Natural killer cell treated with Interleukin-12 subunit alpha and Interleukin-12 subunit beta and Interleukin-15 and Interleukin-18, amount 100 ng/mL, for 72 hours (primary cell): ENCODE results near the gene RBMS2. TPM values are rescaled to one million over a fixed set of nuclear protein-coding genes. Genes with fewer than 3 reads are reported as not detected.
"Not testable (repeated sequence)": the region's sequence is repeated elsewhere in the genome, so short reads cannot be mapped to it uniquely, and the experiment has no call there.

Experiments
- ATAC-seq, 2 donors: fragments of 150-1000 bp; cut with Tn5 transposase in 1 of 2; sonication (Bioruptor Pico), chemical (Tn5 transposase) in 1 of 2; 2 replicates each; pipeline ENCODE4 v1.10.0; 2021
- DNase-seq: peaks from one replicate; pipeline ENCODE4 v3.0.0; 2022; ENCODE audit warnings: low spot score
- H3K27ac Mint-ChIP-seq, 2 donors: 1 replicate in 1 of 2; 2 replicates in 1 of 2; pipeline ENCODE4 v1.8.0; 2022; ENCODE audit warnings: mixed read lengths in 2 of 2, mild to moderate bottlenecking in 1 of 2, moderate library complexity in 1 of 2
- H3K27me3 Mint-ChIP-seq, 2 donors: 1 replicate in 1 of 2; 2 replicates in 1 of 2; pipeline ENCODE4 v1.8.0; 2022; ENCODE audit warnings: mixed read lengths in 2 of 2
- H3K36me3 Mint-ChIP-seq: one replicate; pipeline ENCODE4 v1.8.0; 2022; ENCODE audit warnings: mixed read lengths
- H3K4me1 Mint-ChIP-seq, 2 donors: 1 replicate in 1 of 2; 2 replicates in 1 of 2; pipeline ENCODE4 v1.8.0; 2022; ENCODE audit warnings: low read depth in 2 of 2, mixed read lengths in 2 of 2, mild to moderate bottlenecking in 1 of 2
- H3K4me3 Mint-ChIP-seq: one replicate; pipeline ENCODE4 v1.8.0; 2022; ENCODE audit warnings: mixed read lengths
- H3K9me3 Mint-ChIP-seq: 2 replicates; pipeline ENCODE4 v1.8.0; 2022; ENCODE audit warnings: mixed read lengths
- total RNA-seq, 2 donors: library from RNA; stranded (reverse); gene quantifications; one replicate each; pipeline ENCODE4 v1.2.3, GENCODE V29; 2022

Gene RBMS2, protein sequence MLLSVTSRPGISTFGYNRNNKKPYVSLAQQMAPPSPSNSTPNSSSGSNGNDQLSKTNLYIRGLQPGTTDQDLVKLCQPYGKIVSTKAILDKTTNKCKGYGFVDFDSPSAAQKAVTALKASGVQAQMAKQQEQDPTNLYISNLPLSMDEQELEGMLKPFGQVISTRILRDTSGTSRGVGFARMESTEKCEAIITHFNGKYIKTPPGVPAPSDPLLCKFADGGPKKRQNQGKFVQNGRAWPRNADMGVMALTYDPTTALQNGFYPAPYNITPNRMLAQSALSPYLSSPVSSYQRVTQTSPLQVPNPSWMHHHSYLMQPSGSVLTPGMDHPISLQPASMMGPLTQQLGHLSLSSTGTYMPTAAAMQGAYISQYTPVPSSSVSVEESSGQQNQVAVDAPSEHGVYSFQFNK
- 1 to 10 TPM; 1.5 to 2.9 TPM for total RNA-seq

DNA sequence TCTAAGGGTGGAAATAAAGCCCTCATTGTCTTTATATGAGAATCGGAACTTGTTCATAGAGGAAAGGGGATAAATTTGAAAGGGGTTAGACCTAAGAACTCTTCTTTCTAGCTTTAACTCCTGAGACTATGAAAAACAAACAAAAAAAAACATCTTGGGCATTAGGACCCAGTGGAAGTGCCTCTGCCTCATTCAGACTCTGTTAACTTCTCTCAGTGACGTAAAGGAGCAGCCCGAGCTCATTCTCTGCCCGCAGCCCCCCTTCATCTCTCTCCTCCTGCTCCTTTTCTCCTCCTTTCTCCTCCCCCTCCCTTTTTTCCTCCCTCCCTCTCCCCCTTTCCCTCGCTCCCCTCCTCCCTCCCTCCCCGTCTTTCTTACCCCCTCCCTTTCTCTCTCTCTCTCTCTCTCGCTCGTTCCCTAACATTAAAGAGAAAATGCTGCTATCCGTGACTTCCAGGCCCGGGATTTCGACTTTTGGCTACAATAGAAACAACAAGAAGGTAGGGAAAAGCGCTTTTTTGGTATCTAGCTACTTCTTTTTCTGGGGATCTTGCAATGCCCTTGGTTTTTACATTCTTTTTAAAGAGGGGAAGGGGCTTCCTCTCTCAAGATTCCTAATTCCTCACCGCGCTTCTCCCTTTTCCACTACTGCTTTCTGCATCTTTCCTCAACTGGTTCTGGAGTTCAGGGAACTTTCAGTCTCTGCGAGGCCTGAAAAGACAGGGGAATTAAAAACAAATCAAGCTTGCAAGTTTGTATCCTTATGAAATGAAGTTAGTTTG lies at the start of gene RBMS2:
RBMS2 (plus strand) TSS at position 231 of the 782 bp plus-strand sequence; CDS start at position 435, 204 bp downstream.
- Mint-ChIP-seq H3K4me3 (peak within 1 kb of the TSS; percentile 80), H3K4me1 (peaks cover 21 to 30% of the 10 kb centered on the region in 2 donors), H3K27me3 (no peaks in the 10 kb centered on the region), H3K36me3 (no peaks in the 10 kb centered on the region), H3K9me3 (no peaks in the 10 kb centered on the region), H3K27ac (peak within 1 kb of the TSS; percentile 33 to 50)
- DNase-seq (no peak), ATAC-seq (peak; percentile 63 to 77)

DNA sequence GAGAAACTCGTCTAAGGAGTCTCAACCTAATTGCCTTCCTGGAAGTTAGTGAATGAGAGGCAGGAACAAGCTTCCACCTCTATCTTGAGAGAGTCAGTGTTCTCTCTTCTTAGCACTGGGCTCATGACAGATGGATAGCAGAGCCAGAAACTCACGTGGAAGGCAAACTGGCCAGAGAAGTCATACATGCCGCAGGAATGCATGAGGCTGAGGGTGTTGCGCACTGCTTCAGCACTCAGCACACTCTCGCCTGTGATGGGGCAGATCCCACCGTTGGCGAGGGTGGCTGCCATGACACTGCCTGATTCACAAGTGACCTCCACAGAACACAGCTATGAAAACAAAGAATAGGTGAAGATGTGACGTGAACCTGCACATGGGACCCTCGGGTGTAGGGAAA lies 47.2 kb upstream of the RBMS2 start:
- Mint-ChIP-seq H3K36me3 (no peaks in the 10 kb centered on the region), H3K27me3 (no peaks in the 10 kb centered on the region), H3K27ac (no peak overlapping the region), H3K9me3 (no peaks in the 10 kb centered on the region), H3K4me3 (no peak overlapping the region), H3K4me1 (peaks cover 7 to 17% of the 10 kb centered on the region in 2 donors)
- DNase-seq (no peak), ATAC-seq (no peak)

DNA sequence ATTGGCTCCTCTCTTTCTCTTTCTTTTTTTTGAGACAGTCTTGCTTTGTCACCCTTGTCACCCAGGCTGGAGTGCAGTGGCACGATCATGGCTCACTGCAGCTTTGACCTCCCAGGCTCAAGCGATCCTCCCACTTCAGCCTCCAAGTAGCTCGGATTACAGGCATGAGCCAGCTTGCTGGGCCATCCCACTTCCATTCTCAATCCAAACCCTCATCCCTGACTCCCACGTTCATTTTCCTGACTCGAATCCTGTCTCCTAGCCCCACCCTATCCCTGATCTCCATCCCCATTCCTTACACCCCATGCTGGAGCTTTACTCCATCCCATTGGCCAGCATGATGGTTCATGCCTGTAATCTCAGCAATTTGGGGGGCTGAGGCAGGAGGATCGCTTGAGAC lies 45.5 kb upstream of the RBMS2 start:
- Mint-ChIP-seq H3K4me1 (peaks cover 10 to 13% of the 10 kb centered on the region in 2 donors), H3K27ac (peak overlapping the region in 1 of 2 donors; percentile 42), H3K27me3 (no peaks in the 10 kb centered on the region), H3K36me3 (no peaks in the 10 kb centered on the region), H3K9me3 (no peaks in the 10 kb centered on the region), H3K4me3 (no peak overlapping the region)
- DNase-seq (no peak), ATAC-seq (no peak)

DNA sequence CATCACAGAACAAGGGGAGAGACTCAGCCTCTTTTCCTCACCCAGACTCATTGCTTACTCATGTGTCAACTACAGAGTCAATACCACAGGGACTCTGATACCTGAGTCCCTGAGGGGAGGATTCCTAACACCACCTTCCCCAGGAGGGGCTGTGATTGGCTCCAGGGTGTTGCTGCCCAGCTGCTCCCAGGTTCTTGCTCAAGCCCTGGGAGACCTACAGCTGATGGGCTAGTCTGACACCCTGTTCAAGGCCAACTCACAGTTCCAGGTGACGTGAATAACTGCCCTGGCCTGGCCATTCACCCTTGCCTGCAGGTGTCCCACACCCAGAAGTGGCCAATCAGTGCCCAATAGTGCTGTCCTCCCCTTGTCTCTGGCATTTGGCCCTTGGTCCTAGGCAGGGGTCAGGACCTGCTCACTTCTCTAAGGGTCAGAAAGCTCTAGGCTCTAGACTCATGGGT lies 44.6 kb upstream of the RBMS2 start:
- no peaks in the 10 kb centered on the region for H3K27me3 Mint-ChIP-seq
- no peaks in the 10 kb centered on the region for H3K9me3 Mint-ChIP-seq
- H3K4me3 Mint-ChIP-seq, result no peak overlapping the region
- DNase-seq (no peak), ATAC-seq (peak; percentile 32 to 34)
- H3K27ac Mint-ChIP-seq, result peak overlapping the region in 1 of 2 donors; percentile 73
- H3K4me1 Mint-ChIP-seq, result peaks cover 10 to 13% of the 10 kb centered on the region in 2 donors
- no peaks in the 10 kb centered on the region for H3K36me3 Mint-ChIP-seq

DNA sequence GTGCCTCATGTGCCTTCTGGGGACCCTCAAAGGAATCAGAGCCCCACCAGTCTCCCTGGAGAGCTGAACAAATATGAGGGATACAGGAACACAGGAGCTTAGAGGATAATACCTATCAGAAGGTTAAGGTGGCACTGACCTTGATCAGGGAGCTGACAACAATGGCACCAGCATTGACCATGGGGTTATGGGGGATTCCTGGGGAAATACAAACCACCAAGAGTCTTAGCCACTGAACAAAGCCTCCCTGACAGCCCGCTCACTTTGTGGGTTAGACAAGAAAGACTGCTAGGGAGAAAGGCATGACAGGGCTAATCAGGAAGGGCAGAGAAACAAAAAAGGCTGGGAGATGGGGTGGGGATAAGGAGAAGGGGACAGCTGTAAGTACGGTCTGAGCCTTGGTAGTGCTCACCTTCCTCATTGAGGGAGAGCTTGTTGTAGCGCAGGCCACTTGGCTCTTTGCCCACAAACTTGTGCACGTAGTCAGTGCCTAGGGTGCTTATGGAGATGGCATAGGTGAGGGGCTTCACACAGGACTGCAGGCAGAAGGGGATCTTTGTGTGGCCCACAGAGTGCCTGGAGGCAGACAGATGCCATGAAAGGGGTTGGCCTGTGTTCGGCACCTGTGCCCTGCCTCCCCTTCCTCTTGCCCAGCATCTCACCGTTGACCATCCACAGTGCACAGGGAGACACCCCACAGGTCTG lies 43.9 kb upstream of the RBMS2 start:
- Mint-ChIP-seq H3K27me3 (no peaks in the 10 kb centered on the region), H3K27ac (peak overlapping the region in 1 of 2 donors; percentile 73), H3K4me3 (no peak overlapping the region), H3K36me3 (no peaks in the 10 kb centered on the region), H3K4me1 (peaks cover 10 to 13% of the 10 kb centered on the region in 2 donors), H3K9me3 (no peaks in the 10 kb centered on the region)
- DNase-seq (no peak), ATAC-seq (peak in 1 of 2 donors; percentile 12)

DNA sequence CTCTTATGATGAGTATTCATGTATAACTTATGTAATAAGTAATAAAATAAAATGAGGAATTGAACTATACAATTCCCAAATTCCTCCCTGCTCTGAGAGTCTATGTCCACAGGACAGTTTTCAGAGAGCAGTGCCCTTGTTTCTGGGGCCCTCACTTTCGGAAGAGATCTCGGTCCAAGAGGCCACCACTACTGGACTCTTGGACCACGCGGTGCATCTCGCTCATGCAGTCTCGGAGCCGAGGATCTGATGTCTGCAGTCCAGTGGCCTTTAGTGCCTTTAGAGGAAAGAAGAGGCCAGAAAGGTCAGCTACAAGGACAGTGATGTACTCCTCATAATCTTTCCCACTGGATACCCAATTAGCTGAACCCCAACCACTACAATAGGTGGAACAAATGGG lies 42.0 kb upstream of the RBMS2 start:
- Mint-ChIP-seq H3K27ac (no peak overlapping the region), H3K9me3 (no peaks in the 10 kb centered on the region), H3K4me1 (peaks cover 10 to 13% of the 10 kb centered on the region in 2 donors), H3K27me3 (no peaks in the 10 kb centered on the region), H3K36me3 (no peaks in the 10 kb centered on the region), H3K4me3 (no peak overlapping the region)
- ATAC-seq, result no peak
- DNase-seq, result no peak

DNA sequence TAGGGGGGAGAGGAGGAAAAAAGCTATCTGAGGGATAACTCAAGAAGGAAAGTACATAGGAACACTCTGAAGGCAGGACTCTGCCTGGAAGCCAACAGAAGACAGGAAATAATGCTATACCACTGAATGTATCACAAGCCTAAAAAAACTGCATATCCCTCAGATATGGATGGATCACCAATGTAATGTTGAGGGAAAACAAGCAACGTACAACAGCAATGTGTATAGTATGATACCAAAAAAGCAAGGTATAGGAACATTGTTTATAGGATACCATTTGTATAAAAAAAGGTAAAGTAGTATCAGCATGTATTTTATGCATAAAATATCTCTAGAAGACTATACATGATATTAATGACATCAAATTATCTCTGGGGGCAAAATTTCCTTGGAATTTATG lies 37.1 kb upstream of the RBMS2 start:
- Mint-ChIP-seq H3K36me3 (no peaks in the 10 kb centered on the region), H3K27ac (no peak overlapping the region), H3K4me3 (no peak overlapping the region), H3K9me3 (no peaks in the 10 kb centered on the region), H3K27me3 (peaks cover 9 to 18% of the 10 kb centered on the region in 2 donors), H3K4me1 (peaks cover 18 to 26% of the 10 kb centered on the region in 2 donors)
- DNase-seq (no peak), ATAC-seq (no peak)

DNA sequence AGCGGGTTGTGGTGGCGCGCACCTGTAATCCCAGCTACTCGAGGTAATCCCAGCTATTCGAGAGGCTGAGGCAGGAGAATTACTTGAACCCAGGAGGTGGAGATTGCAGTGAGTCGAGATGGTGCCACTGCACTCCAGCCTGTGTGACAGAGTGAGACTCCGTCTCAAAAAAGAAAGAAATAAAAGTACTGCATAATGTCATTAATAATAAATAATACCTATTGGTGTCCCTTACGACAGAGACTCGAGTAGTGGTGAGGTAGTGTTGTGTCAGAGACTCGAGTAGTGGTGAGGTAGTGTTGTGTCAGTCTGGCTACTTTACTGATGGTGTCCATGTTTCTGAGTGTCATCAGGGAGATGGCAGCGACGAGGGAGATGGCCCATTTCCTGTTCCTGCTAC lies 34.9 kb upstream of the RBMS2 start:
- DNase-seq (no peak), ATAC-seq (no peak)
- Mint-ChIP-seq H3K4me3 (no peak overlapping the region), H3K27ac (no peak overlapping the region), H3K9me3 (no peaks in the 10 kb centered on the region), H3K36me3 (no peaks in the 10 kb centered on the region), H3K4me1 (peaks cover 12 to 16% of the 10 kb centered on the region in 2 donors), H3K27me3 (peaks cover 23 to 32% of the 10 kb centered on the region in 2 donors)

DNA sequence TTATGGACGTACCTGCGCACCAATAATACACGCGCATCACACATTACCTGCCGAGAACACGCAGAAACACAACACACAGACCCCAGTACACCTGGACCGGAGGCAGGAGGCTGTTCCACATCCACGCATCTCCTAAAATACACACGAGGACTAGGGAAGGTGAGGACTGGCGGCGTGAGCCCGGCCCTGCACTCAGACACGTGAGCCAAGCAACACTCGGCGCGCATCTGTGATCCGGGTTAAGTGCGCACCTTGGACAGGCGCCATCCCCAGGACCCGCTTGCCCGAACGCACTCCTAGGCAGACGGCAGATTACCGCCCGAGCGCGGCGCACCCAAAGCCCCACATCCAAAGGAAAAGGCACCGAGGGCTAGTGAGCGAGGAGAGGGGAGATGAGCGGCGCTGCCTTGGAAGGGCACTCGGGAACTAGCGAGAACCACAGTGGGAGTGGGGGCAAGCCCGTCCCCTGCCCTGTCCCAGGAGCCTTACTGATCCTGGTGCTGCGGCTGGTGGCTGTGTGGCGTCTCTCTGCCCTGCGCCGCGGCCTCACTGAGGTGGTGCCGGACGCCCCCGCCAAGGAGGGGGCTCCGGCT lies 34.1 kb upstream of the RBMS2 start:
- Mint-ChIP-seq H3K4me1 (peaks cover 12 to 16% of the 10 kb centered on the region in 2 donors), H3K4me3 (peak overlapping the region; percentile 85), H3K36me3 (no peaks in the 10 kb centered on the region), H3K27me3 (peaks cover 25 to 32% of the 10 kb centered on the region in 2 donors), H3K9me3 (no peaks in the 10 kb centered on the region), H3K27ac (no peak overlapping the region)
- ATAC-seq (peak; percentile 5 to 57), DNase-seq (no peak)

DNA sequence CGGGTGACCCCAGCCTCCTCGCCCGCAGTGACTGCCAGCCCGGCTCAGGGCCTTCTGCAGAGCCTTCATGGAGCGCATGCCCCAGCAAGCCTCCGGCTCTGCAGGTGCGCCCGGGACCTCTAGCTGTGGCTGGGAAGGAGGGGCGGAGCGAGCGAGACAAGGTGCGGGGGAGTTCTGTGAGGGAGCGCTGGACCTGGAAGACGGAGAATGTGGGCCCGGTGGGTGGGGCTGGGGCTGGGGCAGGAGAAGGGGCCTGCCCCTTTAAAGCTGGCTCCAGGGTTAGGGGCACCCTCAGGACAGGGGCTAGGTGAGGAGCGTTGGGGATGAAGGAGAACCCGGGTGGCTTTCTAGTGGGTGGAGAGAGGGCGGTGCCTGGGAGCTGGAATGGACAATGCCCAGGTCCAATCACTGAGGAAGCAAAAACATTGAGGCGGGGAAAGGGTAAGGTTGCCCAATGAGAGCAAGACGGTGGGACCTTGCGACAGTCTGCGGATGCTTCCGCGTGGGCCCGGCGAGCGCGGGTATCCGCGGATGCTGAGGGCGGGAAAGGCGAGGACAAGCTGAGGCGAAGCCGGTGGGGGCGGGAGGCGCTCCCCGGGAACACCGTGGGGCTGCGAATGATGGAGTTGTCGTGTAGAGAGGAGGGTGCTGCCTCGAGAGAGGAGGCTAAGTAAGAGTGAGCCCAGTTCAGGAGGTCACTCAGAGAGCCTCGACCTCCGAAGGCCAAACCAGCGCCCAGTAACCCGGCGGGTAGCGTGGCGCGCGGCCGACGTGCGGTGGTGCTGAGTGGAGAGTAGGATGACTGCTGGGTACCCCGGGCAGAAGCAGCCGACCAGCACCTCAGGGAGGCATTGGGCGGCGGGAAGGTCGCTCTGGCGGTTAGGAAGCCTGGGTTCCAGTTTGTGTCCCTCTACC lies 33.3 kb upstream of the RBMS2 start, which contains the start of gene GLS2:
GLS2 (minus strand) TSS at position 121 of the 915 bp plus-strand sequence; CDS start at position 78, 43 bp downstream.
- H3K9me3 Mint-ChIP-seq, result no peaks in the 10 kb centered on the region
- H3K4me1 Mint-ChIP-seq, result peaks cover 12 to 16% of the 10 kb centered on the region in 2 donors
- H3K27me3 Mint-ChIP-seq, result peaks cover 27 to 32% of the 10 kb centered on the region in 2 donors
- ATAC-seq (peak; percentile 91 to 95), DNase-seq (peak; percentile 69)
- peak within 1 kb of the TSS; percentile 85 for H3K4me3 Mint-ChIP-seq
- H3K27ac Mint-ChIP-seq, result peak within 1 kb of the TSS in 1 of 2 donors; percentile 4
- no peaks in the 10 kb centered on the region for H3K36me3 Mint-ChIP-seq

DNA sequence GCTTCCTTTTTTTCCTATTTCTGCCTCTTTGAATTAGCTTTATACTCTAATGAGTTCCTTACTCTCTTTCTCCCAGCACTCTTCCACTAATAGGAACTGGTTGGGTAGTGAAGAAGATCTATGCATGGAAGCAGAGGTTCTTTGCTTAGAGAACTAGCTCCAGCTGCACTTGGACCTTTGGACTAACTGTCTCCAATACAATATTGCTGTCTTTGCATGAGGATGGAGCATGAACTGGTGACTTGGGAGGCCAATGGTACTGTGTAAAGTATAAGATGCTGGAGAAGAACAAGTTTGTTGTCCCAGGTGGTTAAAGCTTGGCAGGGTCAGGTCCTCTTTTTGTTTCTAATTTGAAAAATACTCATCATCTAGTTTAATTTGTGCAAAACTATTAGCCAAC lies 31.3 kb upstream of the RBMS2 start:
- no peaks in the 10 kb centered on the region for H3K9me3 Mint-ChIP-seq
- H3K4me1 Mint-ChIP-seq, result peaks cover 12 to 16% of the 10 kb centered on the region in 2 donors
- H3K27me3 Mint-ChIP-seq, result peaks cover 27 to 32% of the 10 kb centered on the region in 2 donors
- ATAC-seq (no peak), DNase-seq (no peak)
- no peak overlapping the region for H3K27ac Mint-ChIP-seq
- no peak overlapping the region for H3K4me3 Mint-ChIP-seq
- H3K36me3 Mint-ChIP-seq, result no peaks in the 10 kb centered on the region

DNA sequence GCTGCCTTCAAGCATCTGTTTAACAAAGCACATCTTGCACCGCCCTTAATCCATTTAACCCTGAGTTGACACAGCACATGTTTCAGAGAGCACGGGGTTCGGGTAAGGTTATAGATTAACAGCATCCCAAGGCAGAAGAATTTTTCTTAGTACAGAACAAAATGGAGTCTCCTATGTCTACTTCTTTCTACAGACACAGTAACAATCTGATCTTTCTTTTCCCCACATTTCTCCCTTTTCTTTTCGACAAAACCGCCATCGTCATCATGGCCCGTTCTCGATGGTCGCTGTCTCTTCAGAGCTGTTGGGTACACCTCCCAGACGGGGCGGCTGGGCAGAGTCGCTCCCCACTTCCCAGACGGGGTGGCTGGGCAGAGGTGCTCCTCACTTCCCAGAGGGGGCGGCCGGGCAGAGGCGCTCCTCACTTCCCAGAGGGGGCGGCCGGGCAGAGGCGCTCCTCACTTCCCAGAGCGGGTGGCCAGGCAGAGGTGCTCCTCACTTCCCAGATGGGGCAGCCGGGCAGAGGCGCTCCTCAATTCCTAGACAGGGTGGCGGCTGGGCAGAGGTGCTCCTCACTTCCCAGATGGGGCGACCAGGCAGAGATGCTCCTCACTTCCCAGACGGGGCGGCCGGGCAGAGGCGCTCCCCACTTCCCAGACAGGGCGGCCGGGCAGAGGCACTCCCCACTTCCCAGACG lies 28.1 kb upstream of the RBMS2 start:
- not testable (repeated sequence) for H3K27ac Mint-ChIP-seq, DNase-seq, H3K36me3 Mint-ChIP-seq, H3K9me3 Mint-ChIP-seq, H3K4me1 Mint-ChIP-seq, H3K4me3 Mint-ChIP-seq, ATAC-seq
- peaks cover 20 to 21% of the 10 kb centered on the region in 2 donors for H3K27me3 Mint-ChIP-seq
